A549 (cell line): ENCODE data around the gene CHN1. TPM values are rescaled to one million over a fixed set of nuclear protein-coding genes. Genes with fewer than 3 reads are reported as not detected.

Experiments used
- ATAC-seq, 2 experiments: fragments of 200-7000 bp in 1 of 2; fragments of >200 bp in 1 of 2; cut with Nextera tagmentation in 1 of 2; cut with Tn5 transposase in 1 of 2; 3 replicates each; pipeline versions ENCODE4 v1.8.0 to v1.9.1; 2018 to 2020; ENCODE audit warnings: mild to moderate bottlenecking in 1 of 2, moderate library complexity in 1 of 2
- CTCF ChIA-PET: fragments of 300-600 bp; sonication (Branson Sonifier 250); formaldehyde crosslinking; extraction: SDS; loops from one replicate; lab custom pipeline; 2021; ENCODE audit warnings: antibody characterized with exemption, inconsistent platforms; lab: Yijun Ruan, JAX
- POLR2A ChIA-PET: fragments of 350-600 bp; formaldehyde crosslinking; extraction: SDS; loops from one replicate; lab custom pipeline; 2021; ENCODE audit warnings: antibody characterized with exemption, inconsistent platforms; lab: Yijun Ruan, JAX
- DNase-seq, 2 experiments: peaks; one replicate each; pipeline versions ENCODE4 v3.0.0 to v3.0.0-alpha.2; 2011 to 2016; ENCODE audit warnings: low read depth in 1 of 2, low spot score in 1 of 2
- FAIRE-seq: peaks from 2 replicates; lab custom pipeline; 2011; peaks lifted over from hg19 to GRCh38; lab: Jason Lieb, UNC
- H3K27ac ChIP-seq, 2 experiments: fragments of >200 bp; sonication (Bioruptor Twin); formaldehyde crosslinking; 3 replicates each; pipeline ENCODE4 v1.5.1; 2016 to 2017
- H3K4me1 ChIP-seq: fragments of >200 bp; sonication (Bioruptor Twin); formaldehyde crosslinking; 3 replicates; pipeline ENCODE4 v1.6.1; 2016
- H3K4me2 ChIP-seq: fragments of >200 bp; sonication (Bioruptor Twin); formaldehyde crosslinking; 3 replicates; pipeline ENCODE4 v1.6.1; 2016
- H3K4me3 ChIP-seq: fragments of >200 bp; sonication (Bioruptor Twin); formaldehyde crosslinking; 3 replicates; pipeline ENCODE4 v1.5.1; 2016
- H3K9me3 ChIP-seq: fragments of >200 bp; sonication (Bioruptor Twin); formaldehyde crosslinking; 3 replicates; pipeline ENCODE4 v1.6.1; 2016
- BHLHE40 ChIP-seq: IDR thresholded peaks from 2 replicates; pipeline ENCODE4 v1.6.1; 2012; ENCODE audit warnings: low read depth, low read length, inconsistent platforms
- CBX2 ChIP-seq: fragments of 200-600 bp; sonication (generic); IDR thresholded peaks from 2 replicates; pipeline ENCODE4 v1.6.1; 2016; ENCODE audit warnings: low read depth, mild to moderate bottlenecking, borderline replicate concordance
- CBX8 ChIP-seq: fragments of 200-600 bp; sonication (generic); IDR thresholded peaks from 2 replicates; pipeline ENCODE4 v1.6.1; 2016
- CHD2 ChIP-seq: fragments of 150-350 bp; IDR thresholded peaks from 2 replicates; pipeline ENCODE4 v1.6.1; 2014; ENCODE audit warnings: low read length; ENCODE audit not compliant: partially characterized antibody
- CHD4 ChIP-seq: fragments of 200-600 bp; sonication (generic); IDR thresholded peaks from 2 replicates; pipeline ENCODE4 v1.6.1; 2016; ENCODE audit warnings: antibody characterized with exemption, mild to moderate bottlenecking, borderline replicate concordance
- EHF ChIP-seq: fragments of 250-450 bp; sonication (Bioruptor Pico); IDR thresholded peaks from 2 replicates; pipeline ENCODE4 v1.5.0; 2020; ENCODE audit warnings: mild to moderate bottlenecking
- EHMT2 ChIP-seq: fragments of 200-600 bp; sonication (generic); IDR thresholded peaks from 2 replicates; pipeline ENCODE4 v1.6.1; 2016; ENCODE audit warnings: antibody characterized with exemption, low read depth, mild to moderate bottlenecking, moderate library complexity
- EP300 ChIP-seq, 2 experiments: fragments of >200 bp; sonication (Bioruptor Twin); formaldehyde crosslinking; IDR thresholded peaks; 2 replicates in 1 of 2; 3 replicates in 1 of 2; pipeline ENCODE4 v1.6.1; 2016 to 2017
- ESRRA ChIP-seq: fragments of 150-350 bp; IDR thresholded peaks from 2 replicates; pipeline ENCODE4 v1.6.1; 2014; ENCODE audit warnings: mild to moderate bottlenecking, low read length, borderline replicate concordance
- FOSL2 ChIP-seq, 2 experiments: fragments of 450-650 bp in 1 of 2; fragments of >200 bp in 1 of 2; sonication (Bioruptor Twin) in 1 of 2; formaldehyde crosslinking; IDR thresholded peaks; 2 replicates each; pipeline versions ENCODE4 v1.5.0 to v1.6.1; 2016 to 2020; ENCODE audit warnings: mild to moderate bottlenecking in 1 of 2, moderate library complexity in 1 of 2
- FOXS1 ChIP-seq: fragments of 250-450 bp; sonication (Bioruptor Pico); IDR thresholded peaks from 2 replicates; pipeline ENCODE4 v1.5.0; 2020; ENCODE audit warnings: mild to moderate bottlenecking, moderate library complexity
- GATA3 ChIP-seq: IDR thresholded peaks from 2 replicates; pipeline ENCODE4 v1.6.1; 2012; ENCODE audit warnings: borderline replicate concordance
- HDAC2 ChIP-seq: fragments of 200-600 bp; sonication (generic); IDR thresholded peaks from 2 replicates; pipeline ENCODE4 v1.6.1; 2016
- HMGXB4 ChIP-seq: fragments of 250-450 bp; sonication (Bioruptor Pico); IDR thresholded peaks from 2 replicates; pipeline ENCODE4 v1.5.0; 2021; ENCODE audit warnings: mild to moderate bottlenecking, moderate library complexity, borderline replicate concordance
- HOXB13 ChIP-seq: fragments of 250-450 bp; sonication (Bioruptor Pico); IDR thresholded peaks from 2 replicates; pipeline ENCODE4 v1.5.0; 2020; ENCODE audit warnings: low read depth, mild to moderate bottlenecking, moderate library complexity
- KDM5A ChIP-seq: fragments of 200-600 bp; sonication (generic); IDR thresholded peaks from 2 replicates; pipeline ENCODE4 v1.6.1; 2016; ENCODE audit warnings: antibody characterized with exemption, mild to moderate bottlenecking
- MYC ChIP-seq: IDR thresholded peaks from 2 replicates; pipeline ENCODE4 v1.6.1; 2012; ENCODE audit warnings: mild to moderate bottlenecking, inconsistent platforms, low read length, improper control_type of control experiment, borderline replicate concordance
- NPAS2 ChIP-seq: fragments of 250-450 bp; sonication (Bioruptor Pico); IDR thresholded peaks from 2 replicates; pipeline ENCODE4 v1.8.0; 2022; ENCODE audit warnings: mild to moderate bottlenecking, moderate library complexity, borderline replicate concordance
- RAD21 ChIP-seq, 2 experiments: fragments of >200 bp in 1 of 2; sonication (Bioruptor Twin) in 1 of 2; formaldehyde crosslinking in 1 of 2; IDR thresholded peaks in 1 of 2; conservative IDR thresholded peaks in 1 of 2; 2 replicates in 1 of 2; 3 replicates in 1 of 2; pipeline ENCODE4 v1.6.1; 2012 to 2018; ENCODE audit warnings: inconsistent platforms in 1 of 2
- SREBF2 ChIP-seq: fragments of 450-650 bp; IDR thresholded peaks from 2 replicates; pipeline ENCODE4 v1.6.1; 2014; ENCODE audit warnings: mild to moderate bottlenecking, moderate library complexity
- ZSCAN20 ChIP-seq: fragments of 250-450 bp; sonication (Bioruptor Pico); IDR thresholded peaks from 2 replicates; pipeline ENCODE4 v1.8.0; 2022; ENCODE audit warnings: mild to moderate bottlenecking, moderate library complexity
- WGBS: methylation state at CpG from one replicate; pipeline ENCODE4 v1.1.6; 2017; ENCODE audit errors: missing lambda C conversion rate; 5-methylcytosine and 5-hydroxymethylcytosine counted together
- polyA plus RNA-seq, 4 experiments: library from polyadenylated mRNA; depleted of rRNA in 3 of 4; stranded (reverse); fragments of >200 nt; fragmentation: RNase III in 1 of 4; extraction: RNeasy Plus Mini Kit Qiagen cat#74134 plus additional on column Dnase treatment in 1 of 4; gene quantifications; 2 replicates in 3 of 4; 3 replicates in 1 of 4; pipeline ENCODE4 v1.2.3, GENCODE V29; 2011 to 2017
- TF ChIP-seq, protein P1 (sequence below): fragments of >200 bp; sonication (Bioruptor Twin); formaldehyde crosslinking; IDR thresholded peaks from 2 replicates; pipeline ENCODE4 v1.6.1; 2016
- TF ChIP-seq, protein P2 (sequence below): fragments of 200-600 bp; sonication (generic); IDR thresholded peaks from 2 replicates; pipeline ENCODE4 v1.6.1; 2016; ENCODE audit warnings: antibody characterized with exemption, mild to moderate bottlenecking, moderate library complexity

The CHN1 gene
- polyA plus RNA-seq, 2 of the 4 experiments (the other 2 are of a cell fraction), result 20.9 to 46.6 TPM

DNA sequence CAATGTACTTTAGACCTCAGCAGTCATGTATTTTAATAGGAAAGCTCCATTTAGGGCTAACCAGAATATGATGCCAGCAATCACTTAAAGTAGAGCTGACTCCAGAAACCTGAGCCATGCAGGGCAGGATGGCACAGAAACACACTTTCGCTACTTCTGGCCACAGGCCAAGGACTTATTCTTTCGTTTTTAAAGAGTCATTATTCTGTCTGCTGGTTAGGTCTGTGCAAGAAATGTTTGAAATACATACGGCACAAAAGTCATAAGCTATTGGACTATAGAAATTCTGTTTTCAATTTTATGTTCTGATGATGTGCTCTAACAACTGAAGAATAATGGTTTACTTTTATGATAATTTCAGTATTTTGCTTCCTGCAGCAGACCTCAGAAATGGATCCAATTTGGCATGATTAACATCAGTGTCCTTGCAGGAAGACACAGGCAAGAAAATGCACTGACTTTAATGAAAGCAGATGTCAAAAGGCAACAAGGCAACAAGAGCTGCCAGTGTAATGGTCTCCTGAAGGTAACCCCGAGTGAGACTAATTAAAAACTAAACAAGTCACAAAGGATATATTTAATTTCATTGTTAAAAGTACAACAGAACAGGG, 126.5 kb downstream of the CHN1 start (continued):
- TF ChIP-seq EHF (no peak), KDM5A (no peak), BHLHE40 (no peak), ESRRA (no peak), GATA3 (no peak)
- TF ChIP-seq, protein P1, sequence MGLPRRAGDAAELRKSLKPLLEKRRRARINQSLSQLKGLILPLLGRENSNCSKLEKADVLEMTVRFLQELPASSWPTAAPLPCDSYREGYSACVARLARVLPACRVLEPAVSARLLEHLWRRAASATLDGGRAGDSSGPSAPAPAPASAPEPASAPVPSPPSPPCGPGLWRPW, result no peak

- H3K27ac ChIP-seq, result no peak overlapping the region
- ChIA-PET POLR2A (no interaction called here), CTCF (interaction anchor here (0.8 to 1.2 kb wide), 2 partner anchors 11 to 126 kb away, joined by 3 to 4 read pairs; no protein-coding TSS in a partner anchor)
- FAIRE-seq (no peak), ATAC-seq (no peak), DNase-seq (no peak)
- no peaks in the 10 kb centered on the region for H3K4me1 ChIP-seq
- TF ChIP-seq EHMT2, result no peak
- no peak for TF ChIP-seq MYC
- no peak for TF ChIP-seq NPAS2 (CRISPR knock-in tag)
- no peak for TF ChIP-seq FOSL2 (IDR thresholded peaks at IDR 0.05)
- TF ChIP-seq FOSL2 (CRISPR knock-in tag; IDR thresholded peaks at IDR 0.05), result no peak
- no peak for TF ChIP-seq FOXS1 (CRISPR knock-in tag)
- TF ChIP-seq HMGXB4, result no peak
- TF ChIP-seq CBX8, result no peak
- TF ChIP-seq ESRRA, result no peak
- TF ChIP-seq CBX2, result no peak
- TF ChIP-seq, protein P1, result no peak
- no peak for TF ChIP-seq HDAC2
- no peak for TF ChIP-seq ZSCAN20 (CRISPR knock-in tag)
- TF ChIP-seq EP300 (IDR thresholded peaks at IDR 0.05), result no peak
- TF ChIP-seq RAD21 (conservative IDR thresholded peaks at IDR 0.05 in 1 of 2, IDR thresholded peaks at IDR 0.05 in 1 of 2), result no peak
- no peak for TF ChIP-seq CHD2
- TF ChIP-seq HOXB13, result no peak
- TF ChIP-seq, protein P2, sequence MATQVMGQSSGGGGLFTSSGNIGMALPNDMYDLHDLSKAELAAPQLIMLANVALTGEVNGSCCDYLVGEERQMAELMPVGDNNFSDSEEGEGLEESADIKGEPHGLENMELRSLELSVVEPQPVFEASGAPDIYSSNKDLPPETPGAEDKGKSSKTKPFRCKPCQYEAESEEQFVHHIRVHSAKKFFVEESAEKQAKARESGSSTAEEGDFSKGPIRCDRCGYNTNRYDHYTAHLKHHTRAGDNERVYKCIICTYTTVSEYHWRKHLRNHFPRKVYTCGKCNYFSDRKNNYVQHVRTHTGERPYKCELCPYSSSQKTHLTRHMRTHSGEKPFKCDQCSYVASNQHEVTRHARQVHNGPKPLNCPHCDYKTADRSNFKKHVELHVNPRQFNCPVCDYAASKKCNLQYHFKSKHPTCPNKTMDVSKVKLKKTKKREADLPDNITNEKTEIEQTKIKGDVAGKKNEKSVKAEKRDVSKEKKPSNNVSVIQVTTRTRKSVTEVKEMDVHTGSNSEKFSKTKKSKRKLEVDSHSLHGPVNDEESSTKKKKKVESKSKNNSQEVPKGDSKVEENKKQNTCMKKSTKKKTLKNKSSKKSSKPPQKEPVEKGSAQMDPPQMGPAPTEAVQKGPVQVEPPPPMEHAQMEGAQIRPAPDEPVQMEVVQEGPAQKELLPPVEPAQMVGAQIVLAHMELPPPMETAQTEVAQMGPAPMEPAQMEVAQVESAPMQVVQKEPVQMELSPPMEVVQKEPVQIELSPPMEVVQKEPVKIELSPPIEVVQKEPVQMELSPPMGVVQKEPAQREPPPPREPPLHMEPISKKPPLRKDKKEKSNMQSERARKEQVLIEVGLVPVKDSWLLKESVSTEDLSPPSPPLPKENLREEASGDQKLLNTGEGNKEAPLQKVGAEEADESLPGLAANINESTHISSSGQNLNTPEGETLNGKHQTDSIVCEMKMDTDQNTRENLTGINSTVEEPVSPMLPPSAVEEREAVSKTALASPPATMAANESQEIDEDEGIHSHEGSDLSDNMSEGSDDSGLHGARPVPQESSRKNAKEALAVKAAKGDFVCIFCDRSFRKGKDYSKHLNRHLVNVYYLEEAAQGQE, result no peak
- no peak for TF ChIP-seq CHD4
- TF ChIP-seq SREBF2, result no peak
- WGBS, result 90% methylated on average over 5 of the region's 5 CpGs
- H3K9me3 ChIP-seq, result no peaks in the 10 kb centered on the region
- H3K4me2 ChIP-seq, result no peak overlapping the region
- no peak overlapping the region for H3K4me3 ChIP-seq
Measured at GRCh38 chr2:174877751-174878150, 127.4 kb downstream of the CHN1 start.
